Mucosa of rectum (tissue), 2 donors: ENCODE results near the gene STX1A.

Source experiments
- H3K27ac ChIP-seq, 2 donors: one replicate each; pipeline ENCODE4 v1.7.0; 2013; ENCODE audit warnings: inconsistent platforms in 2 of 2, low read depth in 2 of 2, low read length in 2 of 2
- H3K27me3 ChIP-seq, 2 donors: one replicate each; pipeline ENCODE4 v1.7.0; 2013; ENCODE audit warnings: low read length in 2 of 2; ENCODE audit not compliant: control insufficient read depth in 2 of 2, insufficient read depth in 2 of 2
- H3K36me3 ChIP-seq, 2 donors: one replicate each; pipeline ENCODE4 v1.7.0; 2013; ENCODE audit warnings: low read length in 2 of 2; ENCODE audit not compliant: control insufficient read depth in 2 of 2, insufficient read depth in 2 of 2
- H3K4me1 ChIP-seq, 2 donors: one replicate each; pipeline ENCODE4 v1.7.0; 2013; ENCODE audit warnings: low read length in 2 of 2, mild to moderate bottlenecking in 1 of 2; ENCODE audit not compliant: control insufficient read depth in 2 of 2, insufficient read depth in 2 of 2
- H3K4me3 ChIP-seq, 2 donors: one replicate each; pipeline ENCODE4 v1.7.0; 2013; ENCODE audit warnings: low read length in 2 of 2
- H3K9ac ChIP-seq, 2 donors: one replicate each; pipeline ENCODE4 v1.7.0; 2013; ENCODE audit warnings: low read length in 2 of 2, low read depth in 1 of 2, mild to moderate bottlenecking in 1 of 2
- H3K9me3 ChIP-seq, 2 donors: one replicate each; pipeline ENCODE4 v1.7.0; 2013; ENCODE audit warnings: low read length in 2 of 2; ENCODE audit not compliant: control insufficient read depth in 2 of 2
- donor health status: healthy.
- donor health status: Normal muscosa, but diverticular disease.

The STX1A gene

GRCh38 chr7:73742753-73743641, 23.5 kb upstream of the STX1A start:
- Histone ChIP-seq H3K9ac (peak overlapping the region; percentile 78 to 83), H3K4me1 (peaks cover 22 to 33% of the 10 kb centered on the region in 2 donors), H3K36me3 (no peaks in the 10 kb centered on the region), H3K27me3 (no peaks in the 10 kb centered on the region), H3K9me3 (no peaks in the 10 kb centered on the region), H3K4me3 (peak overlapping the region; percentile 56 to 60), H3K27ac (peak overlapping the region; percentile 94 to 96)

- Histone ChIP-seq H3K9ac (peak overlapping the region; percentile 75 to 78), H3K36me3 (peaks cover 4 to 5% of the 10 kb centered on the region in 2 donors), H3K4me3 (peak overlapping the region; percentile 54 to 56), H3K27me3 (no peaks in the 10 kb centered on the region), H3K9me3 (no peaks in the 10 kb centered on the region), H3K4me1 (peaks cover 28 to 40% of the 10 kb centered on the region in 2 donors), H3K27ac (peak overlapping the region; percentile 94 to 96)
Measured at GRCh38 chr7:73742338-73742752, 22.9 kb upstream of the STX1A start.

GRCh38 chr7:73741600-73741999, 22.1 kb upstream of the STX1A start:
- Histone ChIP-seq H3K9ac (peak overlapping the region in 1 of 2 donors; percentile 78), H3K4me1 (peaks cover 31 to 47% of the 10 kb centered on the region in 2 donors), H3K36me3 (peaks cover 11 to 13% of the 10 kb centered on the region in 2 donors), H3K4me3 (no peak overlapping the region), H3K9me3 (no peaks in the 10 kb centered on the region), H3K27ac (peak overlapping the region; percentile 94 to 96), H3K27me3 (no peaks in the 10 kb centered on the region)

DNA sequence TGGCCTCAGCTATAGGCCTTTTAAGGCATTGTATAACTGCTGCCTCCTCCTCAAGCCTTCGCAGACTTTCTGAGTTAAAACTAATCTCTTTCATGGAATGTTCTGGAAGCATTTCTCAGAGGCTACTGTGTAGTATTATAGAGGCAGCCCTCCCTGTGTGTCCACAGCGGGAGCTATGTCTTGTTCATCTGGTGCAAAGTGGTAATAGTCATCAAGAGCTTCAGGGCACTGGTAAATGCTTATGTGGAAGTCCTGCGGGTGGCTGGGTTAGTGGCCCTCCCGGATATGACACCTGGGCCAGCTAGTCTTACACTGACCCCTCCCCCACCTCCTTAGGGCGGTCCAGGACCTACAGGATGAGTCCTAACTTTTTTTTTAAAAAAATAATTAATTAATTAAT, 21.3 kb upstream of the STX1A start:
- H3K9me3 ChIP-seq, result no peaks in the 10 kb centered on the region

GRCh38 chr7:73740212-73740611, 20.7 kb upstream of the STX1A start:
- Histone ChIP-seq H3K4me3 (no peak overlapping the region), H3K27ac (peak overlapping the region; percentile 40 to 55), H3K9ac (peak overlapping the region in 1 of 2 donors; percentile 97), H3K27me3 (no peaks in the 10 kb centered on the region), H3K9me3 (no peaks in the 10 kb centered on the region), H3K4me1 (peaks cover 38 to 59% of the 10 kb centered on the region in 2 donors), H3K36me3 (peaks cover 18 to 21% of the 10 kb centered on the region in 2 donors)

More for the DNA sequence above, 21.3 kb upstream of the STX1A start:
- H3K36me3 ChIP-seq, result peaks cover 17 to 19% of the 10 kb centered on the region in 2 donors
- no peak overlapping the region for H3K4me3 ChIP-seq
- peak overlapping the region; percentile 40 to 55 for H3K27ac ChIP-seq
- H3K27me3 ChIP-seq, result no peaks in the 10 kb centered on the region
- H3K9ac ChIP-seq, result peak overlapping the region in 1 of 2 donors; percentile 43
- peaks cover 33 to 53% of the 10 kb centered on the region in 2 donors for H3K4me1 ChIP-seq

DNA sequence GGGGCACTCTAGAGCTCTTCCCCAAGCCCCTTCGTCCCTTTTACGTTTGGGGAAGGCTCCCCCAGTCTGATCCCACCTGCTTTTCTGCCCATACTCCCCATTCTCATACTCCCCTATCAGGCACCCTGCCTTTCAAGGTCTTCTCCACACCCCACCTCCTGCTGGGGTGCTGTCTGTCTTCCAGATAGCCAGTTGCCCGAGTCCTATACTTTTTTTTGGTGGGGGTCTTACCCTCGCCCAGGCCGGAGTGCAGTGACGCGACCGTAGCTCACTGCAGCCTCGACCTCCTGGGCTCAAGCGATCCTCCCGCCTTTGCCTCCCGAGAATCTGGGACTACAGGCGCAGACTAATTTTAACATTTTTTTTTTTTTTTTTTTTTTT, 19.9 kb upstream of the STX1A start:
- H3K27ac ChIP-seq, result peak overlapping the region; percentile 99

DNA sequence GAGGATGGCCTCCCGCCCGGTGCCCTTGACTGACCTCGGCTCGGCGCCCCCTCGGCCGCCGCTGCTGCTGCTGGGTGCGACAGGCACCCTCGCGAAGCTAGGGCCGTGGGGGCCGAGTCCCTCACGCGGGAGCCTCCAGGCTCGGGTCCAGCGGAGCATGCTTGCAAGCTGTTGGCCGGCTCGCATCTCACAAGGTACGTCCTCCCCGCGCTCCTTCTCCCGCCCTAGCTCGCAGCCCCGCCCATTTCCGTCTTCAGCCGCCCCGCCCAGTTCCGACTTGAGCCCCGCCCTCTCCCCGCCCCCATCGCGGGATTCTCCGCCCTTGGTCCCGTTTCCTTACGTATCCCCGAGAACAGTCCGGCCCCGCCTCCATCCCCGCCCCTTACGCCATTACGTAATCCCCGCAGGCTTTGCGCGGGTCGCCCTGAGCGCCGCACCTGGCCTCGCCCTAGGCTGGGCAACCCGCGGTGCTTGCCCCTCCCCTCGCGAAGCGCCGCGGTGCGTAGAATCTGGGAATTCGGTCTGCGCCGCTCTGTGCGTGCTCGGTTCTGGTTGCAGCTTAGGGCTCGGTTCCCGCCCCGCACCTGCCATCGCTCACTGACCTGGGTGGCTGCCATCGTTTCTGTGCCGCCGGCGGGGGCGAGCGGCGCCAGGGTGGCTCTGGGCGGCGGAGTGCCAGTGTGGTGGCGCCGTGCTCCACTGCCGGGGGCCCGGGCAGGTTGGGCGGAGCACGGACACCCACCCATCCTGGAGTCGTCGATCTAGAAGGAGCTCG, 19.3 kb upstream of the STX1A start, which contains the start of gene ABHD11:
ABHD11 (minus strand) TSS at position 191 of the 775 bp plus-strand sequence; CDS start at position 159, 32 bp downstream.
- Histone ChIP-seq H3K9me3 (no peaks in the 10 kb centered on the region), H3K4me1 (peaks cover 38 to 60% of the 10 kb centered on the region in 2 donors), H3K27ac (peak within 1 kb of the TSS; percentile 99), H3K4me3 (peak within 1 kb of the TSS; percentile 87 to 93), H3K9ac (peak within 1 kb of the TSS; percentile 99), H3K36me3 (peaks cover 18 to 21% of the 10 kb centered on the region in 2 donors), H3K27me3 (no peaks in the 10 kb centered on the region)

More for the DNA sequence above, 19.9 kb upstream of the STX1A start:
- Histone ChIP-seq H3K4me1 (peaks cover 38 to 65% of the 10 kb centered on the region in 2 donors), H3K9ac (peak overlapping the region; percentile 97 to 99), H3K4me3 (peak overlapping the region; percentile 85), H3K27me3 (no peaks in the 10 kb centered on the region), H3K9me3 (no peaks in the 10 kb centered on the region), H3K36me3 (peaks cover 18 to 21% of the 10 kb centered on the region in 2 donors)

DNA sequence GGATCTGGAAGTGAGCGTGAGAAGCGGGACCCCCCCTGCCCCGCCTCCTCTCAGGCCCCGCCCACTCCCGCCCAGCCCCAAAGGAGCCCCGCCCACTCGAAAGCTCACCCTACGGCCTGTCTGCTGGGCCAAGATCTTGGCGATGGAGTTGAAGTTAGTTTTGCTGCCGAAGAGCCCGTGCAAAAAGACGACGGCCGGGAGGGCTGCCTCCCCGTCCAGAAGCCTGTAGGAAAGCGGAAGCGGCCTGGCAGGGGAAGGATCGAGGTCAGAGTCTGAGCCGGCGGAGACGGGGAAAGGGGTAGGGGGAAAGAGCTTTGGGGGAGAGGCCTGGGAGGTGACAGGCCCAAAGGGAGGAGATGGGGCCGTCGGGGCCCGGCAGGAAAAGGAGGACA, 18.7 kb upstream of the STX1A start:
- Histone ChIP-seq H3K27me3 (no peaks in the 10 kb centered on the region), H3K9me3 (no peaks in the 10 kb centered on the region), H3K4me3 (peak overlapping the region; percentile 87 to 93), H3K9ac (peak overlapping the region; percentile 93 to 99), H3K4me1 (peaks cover 32 to 55% of the 10 kb centered on the region in 2 donors), H3K36me3 (peaks cover 18 to 21% of the 10 kb centered on the region in 2 donors), H3K27ac (peak overlapping the region; percentile 95 to 98)

DNA sequence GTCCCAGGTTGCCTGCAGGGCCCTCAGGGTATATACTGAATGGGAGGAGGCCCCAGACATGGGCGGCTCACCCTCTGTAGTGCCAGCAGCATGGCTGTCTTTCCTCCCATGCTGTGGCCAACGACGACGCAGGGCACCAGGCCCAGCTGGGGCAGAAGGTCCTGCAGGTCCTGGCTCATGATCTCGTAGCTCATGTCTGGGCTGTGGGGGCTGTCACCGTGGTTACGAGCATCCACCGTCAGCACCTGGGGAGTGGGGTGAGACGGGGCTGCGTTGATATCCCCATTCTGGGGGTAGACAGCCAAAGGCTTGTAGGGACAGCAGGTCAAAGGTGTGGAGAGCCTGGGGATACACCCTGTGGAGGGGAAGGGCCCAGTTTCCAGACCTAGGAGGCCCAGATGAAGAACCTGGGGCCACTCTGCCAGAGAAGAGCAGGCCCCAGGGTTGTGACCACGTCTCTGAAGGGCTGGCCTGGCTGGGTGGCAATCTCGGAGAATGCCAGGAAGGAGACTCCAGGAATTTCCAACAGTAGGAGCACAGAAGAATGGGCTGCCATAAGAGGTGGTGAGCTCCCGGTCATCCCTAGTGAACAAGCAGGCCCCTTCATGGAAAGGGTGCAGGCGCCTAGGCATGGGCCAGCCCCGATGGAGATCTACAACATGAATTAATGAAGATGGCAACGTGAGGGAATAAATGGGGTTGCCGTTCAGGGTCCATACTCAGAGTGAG, 18.2 kb upstream of the STX1A start:
- Histone ChIP-seq H3K27ac (peak overlapping the region; percentile 95 to 98), H3K36me3 (peaks cover 18 to 21% of the 10 kb centered on the region in 2 donors), H3K9ac (peak overlapping the region; percentile 68 to 99), H3K27me3 (no peaks in the 10 kb centered on the region), H3K4me1 (peaks cover 30 to 50% of the 10 kb centered on the region in 2 donors), H3K9me3 (no peaks in the 10 kb centered on the region), H3K4me3 (peak overlapping the region; percentile 87 to 93)
